ENCODE data around the gene EPB41L1. TPM values are rescaled to one million over a fixed set of nuclear protein-coding genes. Genes with fewer than 3 reads are reported as not detected.

Gene EPB41L1
- total and polyA plus RNA-seq, 2 donors from 2014 or later: 53.2 to 230 TPM

GRCh38 chr20:36110994-36111393, 43.5 kb upstream of the EPB41L1 start:
- FAIRE-seq: no peak
- Histone ChIP-seq H3K27ac (ENCODE audit: low read depth in 2 of 2, low read length in 2 of 2) (peak overlapping the region; percentile 43 to 73), H3K27me3 (ENCODE audit: control insufficient read depth, insufficient read depth, low read length) (no peaks in the 10 kb centered on the region), H3K4me3 (ENCODE audit: low read length in 3 of 3) (no peak overlapping the region), H3K36me3 (ENCODE audit: control insufficient read depth in 2 of 3, insufficient read depth in 3 of 3, low read length in 3 of 3) (peaks cover 0 to 8% (median 0%) of the 10 kb centered on the region in 3 donors), H3K9me3 (ENCODE audit: control insufficient read depth in 2 of 3, insufficient read depth in 1 of 3, low read length in 3 of 3) (no peaks in the 10 kb centered on the region), H3K9ac (ENCODE audit: low read length in 3 of 3) (peak overlapping the region in 1 of 3 donors; percentile 10), H3K4me1 (ENCODE audit: control insufficient read depth in 2 of 3, insufficient read depth in 2 of 3, low read depth in 1 of 3, low read length in 3 of 3) (peaks cover 0 to 25% (median 24%) of the 10 kb centered on the region in 3 donors)
- TF ChIP-seq CTCF (IDR thresholded peaks at IDR 0.05; ENCODE audit: borderline replicate concordance, extremely low read depth, insufficient read depth): no peak
- intact Hi-C loops (cut with DNase I): no loop called here
- DNase-seq: no peak

- FAIRE-seq (no peak), DNase-seq (peak in 3 of 5 donors; percentile 48 to 78 (median 76))
- TF ChIP-seq CTCF (IDR thresholded peaks at IDR 0.05; ENCODE audit: borderline replicate concordance, extremely low read depth, insufficient read depth): no peak
- peak overlapping the region; percentile 86 to 91 for H3K27ac ChIP-seq (ENCODE audit: low read depth in 2 of 2, low read length in 2 of 2)
- H3K36me3 ChIP-seq (ENCODE audit: control insufficient read depth in 2 of 3, insufficient read depth in 3 of 3, low read length in 3 of 3): peaks cover 0 to 8% (median 0%) of the 10 kb centered on the region in 3 donors
- no peak overlapping the region for H3K4me3 ChIP-seq (ENCODE audit: low read length in 3 of 3)
- H3K4me1 ChIP-seq (ENCODE audit: control insufficient read depth in 2 of 3, insufficient read depth in 2 of 3, low read depth in 1 of 3, low read length in 3 of 3): peaks cover 0 to 20% (median 18%) of the 10 kb centered on the region in 3 donors
- H3K9ac ChIP-seq (ENCODE audit: low read length in 3 of 3): peak overlapping the region in 2 of 3 donors; percentile 3 to 62
- intact Hi-C loops (cut with DNase I): no loop called here
- no peaks in the 10 kb centered on the region for H3K9me3 ChIP-seq (ENCODE audit: control insufficient read depth in 2 of 3, insufficient read depth in 1 of 3, low read length in 3 of 3)
- no peaks in the 10 kb centered on the region for H3K27me3 ChIP-seq (ENCODE audit: control insufficient read depth, insufficient read depth, low read length)
Observed at GRCh38 chr20:36112112-36112511, 42.4 kb upstream of the EPB41L1 start.

- no peak overlapping the region for H3K4me3 ChIP-seq (ENCODE audit: low read length in 3 of 3)
- TF ChIP-seq CTCF (IDR thresholded peaks at IDR 0.05; ENCODE audit: borderline replicate concordance, extremely low read depth, insufficient read depth): no peak
Observed at GRCh38 chr20:36113036-36113435, 41.5 kb upstream of the EPB41L1 start.

More at GRCh38 chr20:36113036-36113435, 41.5 kb upstream of the EPB41L1 start:
- Histone ChIP-seq H3K27me3 (ENCODE audit: control insufficient read depth, insufficient read depth, low read length) (no peaks in the 10 kb centered on the region), H3K4me1 (ENCODE audit: control insufficient read depth in 2 of 3, insufficient read depth in 2 of 3, low read depth in 1 of 3, low read length in 3 of 3) (peaks cover 0 to 20% (median 18%) of the 10 kb centered on the region in 3 donors), H3K9me3 (ENCODE audit: control insufficient read depth in 2 of 3, insufficient read depth in 1 of 3, low read length in 3 of 3) (no peaks in the 10 kb centered on the region), H3K36me3 (ENCODE audit: control insufficient read depth in 2 of 3, insufficient read depth in 3 of 3, low read length in 3 of 3) (peaks cover 0 to 8% (median 0%) of the 10 kb centered on the region in 3 donors), H3K27ac (ENCODE audit: low read depth in 2 of 2, low read length in 2 of 2) (peak overlapping the region; percentile 86 to 91), H3K9ac (ENCODE audit: low read length in 3 of 3) (peak overlapping the region in 1 of 3 donors; percentile 3)
- no peak for FAIRE-seq
- DNase-seq: no peak
- intact Hi-C loops (cut with DNase I): no loop called here

Measured in kidney (tissue), 14 donors.